CMK (cell line): ENCODE results near the gene SAXO1.
"Not testable (repeated sequence)": the region's sequence is repeated elsewhere in the genome, so short reads cannot be mapped to it uniquely, and the experiment has no call there.

Source experiments
- DNase-seq: peaks from one replicate; pipeline ENCODE4 v3.0.0-alpha.2; 2010; ENCODE audit warnings: low read depth

Gene SAXO1

DNA sequence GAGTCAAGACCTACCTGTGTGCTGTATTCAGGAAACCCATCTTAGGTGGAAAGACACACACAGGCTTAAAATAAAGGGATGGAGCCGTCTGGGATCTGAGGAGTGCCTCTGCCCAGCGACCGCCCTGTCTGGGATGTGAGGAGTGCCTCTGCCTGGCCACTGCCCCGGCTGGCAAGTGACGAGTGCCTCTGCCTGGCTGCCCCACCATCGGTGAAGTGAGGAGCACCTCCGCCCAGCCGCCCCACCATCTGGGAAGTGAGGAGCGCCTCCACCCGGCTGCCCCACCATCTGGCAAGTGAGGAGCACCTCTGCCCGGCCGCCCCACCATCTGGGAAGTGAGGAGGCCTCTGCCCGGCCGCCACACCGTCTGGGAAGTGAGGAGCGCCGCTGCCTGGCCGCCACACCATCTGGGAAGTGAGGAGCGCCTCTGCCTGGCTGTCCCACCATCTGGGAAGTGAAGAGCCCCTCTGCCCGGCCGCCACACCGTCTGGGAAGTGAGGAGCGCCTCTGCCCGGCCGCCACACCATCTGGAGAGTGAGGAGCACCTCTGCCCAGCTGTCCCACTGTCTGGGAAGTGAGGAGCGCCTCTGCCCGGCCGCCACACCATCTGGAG is 33.7 kb downstream of the SAXO1 start:
- no peak for DNase-seq

GRCh38 chr9:18997151-18997550 is 35.9 kb downstream of the SAXO1 start:
- no peak for DNase-seq

DNA sequence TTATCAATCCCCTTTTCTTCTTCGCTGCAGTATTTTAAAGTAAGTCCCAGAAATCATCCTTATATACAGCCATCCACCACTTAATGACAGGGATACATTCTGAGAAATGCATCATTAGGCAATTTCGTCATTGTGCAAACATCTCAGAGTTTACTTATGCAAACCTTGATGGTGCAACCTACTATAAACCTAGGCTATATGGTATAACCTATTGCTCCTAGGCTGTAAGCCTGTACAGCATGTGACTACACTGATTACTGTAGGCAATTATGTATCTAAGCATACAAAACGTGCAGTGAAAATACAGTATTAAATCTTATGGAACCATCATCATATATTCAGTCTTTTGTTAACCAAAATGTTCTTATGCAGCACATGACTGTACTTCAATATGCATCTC is 36.8 kb downstream of the SAXO1 start:
- no peak for DNase-seq

- DNase-seq: no peak
These were observed 38.6 kb downstream of the SAXO1 start for GRCh38 chr9:18994263-18994916.

DNA sequence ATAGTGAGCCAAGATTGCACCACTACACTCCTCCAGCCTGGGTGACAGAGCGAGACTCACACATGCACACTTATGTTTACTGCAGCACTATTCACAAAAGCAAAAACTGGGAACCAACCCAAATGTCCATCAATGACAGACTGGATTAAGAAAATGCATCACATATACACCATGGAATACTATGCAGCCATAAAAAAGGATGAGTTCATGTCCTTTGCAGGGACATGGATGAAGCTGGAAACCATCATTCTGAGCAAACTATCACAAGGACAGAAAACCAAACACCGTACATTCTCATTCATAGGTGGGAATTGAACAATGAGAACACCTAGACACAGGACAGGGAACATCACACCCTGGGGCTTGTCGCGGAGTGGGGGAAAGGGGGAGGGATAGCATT is 41.8 kb downstream of the SAXO1 start:
- not testable (repeated sequence) for DNase-seq

- no peak for DNase-seq
These were observed 42.5 kb downstream of the SAXO1 start for GRCh38 chr9:18990494-18990893.

GRCh38 chr9:18989865-18990264 is 43.1 kb downstream of the SAXO1 start:
- DNase-seq: no peak

DNA sequence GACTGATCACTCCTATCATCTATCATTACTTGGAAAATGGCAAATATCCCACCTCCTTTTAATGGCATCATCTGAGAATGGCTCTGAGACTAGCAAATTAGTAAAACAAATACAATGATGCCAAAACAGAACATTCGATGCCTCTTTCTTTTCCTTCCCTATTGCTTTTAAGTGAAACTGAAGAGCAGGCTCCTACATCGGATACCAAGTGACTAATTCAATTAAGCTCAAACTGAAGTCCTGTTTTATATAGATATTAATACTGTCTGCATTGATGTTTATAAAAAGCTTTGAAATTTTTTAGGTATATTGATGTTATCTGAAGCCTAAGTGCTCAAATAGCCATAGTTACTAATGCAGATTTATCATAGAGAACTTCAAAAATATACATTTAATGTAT is 43.9 kb downstream of the SAXO1 start:
- DNase-seq: no peak

DNA sequence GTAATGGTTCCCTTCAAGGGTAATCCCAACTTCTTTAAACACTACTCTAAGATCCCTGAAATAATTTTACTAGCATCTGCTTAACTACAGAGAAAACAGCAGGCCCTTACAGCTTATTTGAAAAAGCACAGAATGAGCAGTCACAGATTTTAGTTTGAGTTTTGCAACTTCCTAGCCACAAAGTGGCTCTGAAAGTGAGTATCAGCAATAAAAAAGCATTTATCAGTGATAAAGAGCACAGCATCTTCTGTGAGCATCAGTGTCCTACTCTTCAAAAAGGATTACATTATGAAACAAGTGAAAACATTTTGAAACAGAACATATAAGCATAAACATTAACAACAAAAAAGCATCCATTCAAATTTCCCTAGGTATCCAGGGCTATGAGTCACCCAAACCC is 45.0 kb downstream of the SAXO1 start:
- DNase-seq: no peak

DNA sequence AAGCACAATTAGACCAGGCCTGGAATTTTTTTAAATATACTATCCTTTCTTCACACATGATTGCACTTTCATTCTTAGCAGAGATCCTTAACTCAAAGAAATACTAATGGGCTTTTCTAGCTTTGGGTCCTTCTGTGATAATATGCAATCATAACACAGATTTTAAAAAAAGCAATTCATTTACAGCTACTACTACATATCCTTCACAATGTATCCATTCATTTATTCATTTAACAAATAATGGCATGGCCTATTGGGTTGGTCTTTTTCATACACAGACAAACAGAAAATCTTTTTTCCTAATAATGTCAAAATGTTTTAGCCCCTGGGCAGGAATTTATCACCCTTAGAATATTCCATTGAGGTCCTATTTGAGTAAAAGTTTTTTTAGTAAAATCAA is 47.0 kb downstream of the SAXO1 start:
- DNase-seq: no peak

DNA sequence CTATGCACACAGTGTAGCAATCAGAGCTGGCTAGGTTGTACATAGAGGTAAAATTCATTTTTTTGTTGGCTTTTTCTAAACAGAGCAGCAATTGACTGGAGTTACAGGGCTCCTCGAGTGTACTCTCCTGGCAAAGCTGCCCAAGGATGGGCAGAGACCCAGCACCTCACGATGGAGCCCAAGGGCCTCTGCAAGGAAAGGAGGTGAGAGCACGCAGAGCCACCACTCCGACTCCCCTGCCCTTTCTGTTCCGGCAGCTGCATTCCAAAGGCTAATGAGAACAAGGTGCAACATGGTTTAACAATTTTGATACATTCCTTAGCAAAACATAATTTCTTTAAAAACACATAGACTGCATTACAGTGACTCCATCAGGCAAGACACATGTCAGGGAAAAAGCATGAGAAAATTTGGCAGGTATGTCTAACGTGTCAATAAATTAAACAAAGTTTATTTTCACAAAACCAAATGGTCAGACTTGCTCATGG is 47.5 kb downstream of the SAXO1 start:
- no peak for DNase-seq

- no peak for DNase-seq
These were observed 50.8 kb downstream of the SAXO1 start for GRCh38 chr9:18982262-18982620.

DNA sequence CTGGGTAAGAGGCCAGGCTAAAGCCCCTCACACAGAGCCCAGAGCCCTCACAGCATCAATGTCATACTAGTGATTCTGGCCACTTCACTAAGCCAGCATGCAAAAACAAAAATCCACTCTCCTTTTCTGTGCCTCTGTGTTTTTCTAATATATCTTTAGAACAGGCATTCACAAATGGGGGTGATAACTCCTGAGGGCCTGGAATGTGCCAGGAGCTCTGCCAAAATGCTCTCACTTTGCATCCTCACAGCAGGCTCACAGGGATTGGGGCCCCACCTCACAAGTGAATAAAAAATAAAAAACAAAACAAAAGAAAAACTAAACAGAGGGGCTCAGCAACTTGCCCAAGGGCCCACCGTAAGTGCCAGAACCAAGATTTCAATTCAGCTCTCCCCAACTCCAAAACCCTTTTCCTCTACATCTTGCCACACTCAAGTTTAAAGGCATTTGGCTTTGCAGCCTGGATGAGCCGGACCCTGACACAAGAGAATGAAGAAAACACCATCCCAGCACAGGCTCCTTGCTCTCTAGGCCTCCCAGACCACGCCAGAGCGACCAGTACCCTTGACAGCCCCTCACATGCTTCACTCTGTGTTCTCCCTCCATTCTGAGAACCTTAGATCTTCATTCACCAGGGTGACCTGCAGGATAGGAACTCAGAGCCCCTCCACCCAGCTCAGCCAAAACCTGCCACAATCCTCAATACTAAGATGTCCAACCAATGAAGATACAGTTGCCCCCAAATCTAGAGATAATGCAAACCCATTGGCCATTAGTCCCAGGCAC is 51.3 kb downstream of the SAXO1 start:
- DNase-seq: no peak

- no peak for DNase-seq
These were observed 52.8 kb downstream of the SAXO1 start for GRCh38 chr9:18980189-18980588.

GRCh38 chr9:18979367-18979766 is 53.6 kb downstream of the SAXO1 start:
- no peak for DNase-seq

DNA sequence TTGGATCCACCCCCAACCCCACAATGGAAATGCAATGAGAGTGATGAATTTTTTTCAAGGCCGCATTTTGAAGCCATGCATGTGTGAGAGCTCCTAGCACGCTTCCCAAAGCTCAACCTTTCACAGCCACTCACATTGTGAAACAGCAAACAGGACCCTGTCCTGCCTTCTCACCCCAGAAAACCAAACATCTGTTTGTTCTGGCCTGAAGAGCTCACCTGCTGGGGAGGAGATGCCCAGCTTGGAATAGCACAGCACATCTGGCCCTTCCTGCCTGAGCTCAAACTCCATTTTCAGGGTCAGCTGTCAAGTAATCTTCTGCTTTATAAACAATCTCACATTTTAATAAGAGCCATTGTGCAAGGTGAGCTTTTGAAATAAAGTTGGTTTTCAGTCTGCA is 54.8 kb downstream of the SAXO1 start:
- no peak for DNase-seq

GRCh38 chr9:18976709-18977531 is 56.1 kb downstream of the SAXO1 start:
- DNase-seq: no peak

- no peak for DNase-seq
These were observed 56.7 kb downstream of the SAXO1 start for GRCh38 chr9:18976221-18976708.

DNA sequence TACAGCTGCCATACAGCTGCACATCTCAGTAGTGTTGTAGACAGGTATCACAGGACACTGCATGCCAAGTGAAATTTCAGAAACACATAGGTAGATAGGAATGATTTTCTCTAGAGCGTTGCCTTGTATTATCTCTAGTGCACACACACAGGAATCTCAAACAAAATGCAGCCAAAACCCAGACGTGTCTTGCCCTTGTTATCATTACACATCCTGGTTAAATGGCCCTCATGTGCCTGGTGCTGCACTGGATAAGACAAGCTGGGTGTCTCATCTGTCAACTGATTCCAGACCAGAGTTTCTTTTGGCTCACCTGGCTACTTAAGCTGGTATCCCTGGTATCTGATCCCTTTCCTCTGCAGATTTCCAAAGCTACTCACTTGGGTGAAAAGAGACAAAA is 59.7 kb downstream of the SAXO1 start:
- DNase-seq: no peak

DNA sequence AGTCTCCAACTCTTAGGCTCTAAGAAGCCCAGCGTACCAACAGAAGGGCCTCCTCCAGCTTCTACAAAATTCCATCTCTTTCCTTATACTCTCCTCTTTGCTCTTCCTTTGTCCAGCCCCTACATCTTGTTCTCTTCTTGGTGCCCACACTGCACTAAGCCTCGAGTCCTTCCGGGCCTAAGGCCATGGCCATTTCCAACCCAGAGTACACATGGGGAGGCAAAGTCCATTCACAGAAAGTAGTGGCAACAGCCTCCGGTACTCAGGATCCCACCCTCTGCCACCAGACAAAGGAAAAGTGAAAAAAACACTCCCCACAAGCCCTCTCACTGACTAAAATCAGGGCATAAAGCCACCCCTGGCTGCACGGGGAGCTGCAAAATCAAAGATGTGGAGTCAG is 60.3 kb downstream of the SAXO1 start:
- DNase-seq: no peak

DNA sequence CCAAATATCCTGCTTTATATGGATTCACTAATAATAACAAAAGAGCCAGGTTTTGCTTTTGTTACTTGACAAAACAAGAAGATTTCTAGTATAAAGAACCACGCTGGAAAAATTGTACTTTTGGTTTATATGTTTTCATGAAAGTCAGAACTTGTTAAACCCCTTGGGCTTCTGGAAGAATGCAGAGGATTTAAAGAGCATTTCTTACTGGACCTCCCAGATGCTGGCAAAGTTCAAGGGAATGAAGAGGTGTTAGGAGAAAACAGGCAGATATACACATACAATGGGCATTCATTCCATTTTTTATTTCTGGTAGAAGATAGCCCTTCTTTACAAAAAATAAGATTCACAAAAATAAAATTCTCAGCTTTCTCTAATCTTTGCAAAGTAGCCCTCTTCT is 61.1 kb downstream of the SAXO1 start:
- DNase-seq: no peak

DNA sequence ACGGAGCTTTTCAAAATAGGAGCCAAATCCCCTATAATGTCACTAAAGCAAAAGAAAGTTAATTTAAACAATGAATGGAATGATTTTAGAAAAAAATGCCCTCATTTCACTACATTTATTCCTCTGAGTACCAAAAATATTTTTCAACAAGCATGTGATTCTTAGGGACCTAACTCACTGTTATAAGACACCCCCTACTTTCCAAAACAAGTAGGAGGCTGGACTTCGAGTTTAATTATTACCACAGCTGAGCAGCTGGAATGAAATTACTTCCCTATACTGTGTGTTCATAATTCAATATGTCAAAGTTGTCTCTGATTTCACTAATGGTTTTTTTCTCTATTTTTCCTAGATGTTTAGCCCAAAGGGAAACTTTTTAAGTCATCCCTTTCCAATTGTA is 61.6 kb downstream of the SAXO1 start:
- no peak for DNase-seq
